EH (cell line): ENCODE measurements around the gene THBS2.
"Not testable (repeated sequence)": the region's sequence is repeated elsewhere in the genome, so short reads cannot be mapped to it uniquely, and the experiment has no call there.

Experiments used
- DNase-seq: peaks from one replicate; pipeline ENCODE4 v3.0.0-alpha.2; 2015; ENCODE audit warnings: low read depth

The THBS2 gene

DNA sequence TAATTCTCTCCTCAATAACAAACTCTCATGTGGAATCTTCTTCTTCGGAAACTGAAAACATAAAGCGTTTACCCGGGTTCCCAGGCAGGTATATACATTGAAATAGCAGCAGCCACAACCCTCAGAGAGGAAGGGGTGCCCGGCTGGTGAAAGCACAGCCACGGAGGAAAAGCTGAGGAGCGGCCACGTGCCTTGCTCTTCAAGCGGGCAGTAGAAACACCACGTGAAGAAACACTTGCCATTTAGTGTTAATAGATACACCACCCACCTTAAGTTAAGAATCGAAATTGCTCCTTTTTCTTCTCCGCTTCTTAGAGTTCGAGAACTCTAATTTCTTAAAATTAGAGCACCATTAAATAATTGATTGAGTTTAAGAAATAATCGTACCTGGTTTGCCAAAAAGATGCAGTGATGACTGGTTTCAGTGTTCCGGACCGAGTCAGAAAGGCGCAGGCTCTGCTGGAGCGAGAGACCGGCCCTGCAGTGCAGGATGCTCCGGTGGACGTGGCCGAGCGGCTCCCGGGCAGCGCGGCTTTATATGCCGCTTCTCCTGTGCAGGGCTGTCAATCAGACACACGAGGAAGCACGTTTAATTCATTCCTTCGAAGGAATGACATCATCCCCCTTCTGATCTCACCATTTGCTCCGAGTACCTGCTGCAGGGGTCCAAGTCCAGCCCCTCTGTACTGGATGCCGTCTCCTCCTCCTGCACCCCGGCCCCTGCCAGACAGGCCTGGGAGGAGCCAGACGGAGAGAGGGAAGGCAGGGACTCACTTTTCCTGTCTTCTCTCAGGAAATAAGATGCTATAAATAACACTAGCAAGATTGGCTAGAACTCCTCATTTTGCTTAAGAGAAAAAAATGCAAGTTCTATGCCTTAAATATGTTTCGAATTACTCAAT is at the start of gene THBS2:
Gene THBS2 (minus strand): TSS at position 510 of the 902 bp plus-strand sequence. CDS start 3,062 bp downstream, outside the sequence.
- DNase-seq: peak; percentile 99

DNA sequence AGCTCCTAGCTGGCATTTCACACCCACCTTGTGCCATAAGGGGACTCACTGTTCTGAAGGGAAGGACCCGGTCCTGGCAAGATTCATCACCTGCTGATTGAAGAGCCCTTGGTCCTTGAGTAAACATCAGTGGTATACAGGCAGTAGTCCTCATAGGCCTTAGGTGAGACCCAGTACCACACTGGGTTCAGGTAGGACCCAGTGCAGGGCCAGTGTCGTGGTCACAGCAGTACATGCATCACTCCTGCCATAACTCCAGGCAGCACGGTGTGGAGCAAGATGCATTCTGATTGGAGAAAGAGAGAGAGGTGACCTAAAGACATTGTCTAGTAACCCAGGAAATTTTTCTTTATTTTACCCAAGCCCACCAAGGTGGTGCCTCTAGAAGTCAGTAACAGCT is 49.1 kb upstream of the THBS2 start:
- DNase-seq: no peak

DNA sequence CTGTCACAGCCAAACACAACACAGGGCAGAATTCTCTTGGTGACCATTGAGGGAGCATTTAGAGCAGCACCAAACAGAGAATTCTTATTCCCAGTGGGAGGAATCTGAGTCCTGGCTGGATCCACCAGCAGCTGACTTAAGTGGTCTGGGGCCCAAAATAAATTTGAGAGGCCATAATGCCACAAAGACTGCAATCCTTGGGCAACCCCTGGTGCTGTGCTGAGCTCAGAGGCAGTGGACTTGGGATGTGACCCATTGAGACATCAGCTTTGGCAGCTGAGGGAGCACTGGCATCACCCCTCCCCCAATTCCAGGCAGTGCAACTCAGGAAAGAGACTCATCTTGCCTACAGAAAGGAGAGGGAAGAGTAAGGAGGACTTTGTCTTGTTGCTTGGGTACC is 48.6 kb upstream of the THBS2 start:
- no peak for DNase-seq

DNA sequence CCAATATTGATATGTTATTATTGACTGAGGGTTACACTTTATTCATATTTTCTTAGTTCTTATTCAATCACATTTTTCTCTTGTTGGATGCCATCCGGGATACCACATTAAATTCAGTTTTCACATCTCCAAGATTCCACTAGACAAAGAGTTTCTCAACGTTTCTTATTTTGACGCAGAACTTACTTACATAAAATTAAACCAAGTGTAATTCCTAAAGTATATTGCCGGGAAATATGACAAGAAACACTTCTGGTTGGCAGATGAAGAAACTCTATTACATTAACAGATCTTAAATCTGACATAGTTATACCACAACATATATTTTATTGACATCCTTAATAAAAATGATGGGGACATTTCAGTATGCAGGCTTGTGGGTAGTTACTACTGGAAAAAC is 47.3 kb upstream of the THBS2 start:
- DNase-seq: no peak

DNA sequence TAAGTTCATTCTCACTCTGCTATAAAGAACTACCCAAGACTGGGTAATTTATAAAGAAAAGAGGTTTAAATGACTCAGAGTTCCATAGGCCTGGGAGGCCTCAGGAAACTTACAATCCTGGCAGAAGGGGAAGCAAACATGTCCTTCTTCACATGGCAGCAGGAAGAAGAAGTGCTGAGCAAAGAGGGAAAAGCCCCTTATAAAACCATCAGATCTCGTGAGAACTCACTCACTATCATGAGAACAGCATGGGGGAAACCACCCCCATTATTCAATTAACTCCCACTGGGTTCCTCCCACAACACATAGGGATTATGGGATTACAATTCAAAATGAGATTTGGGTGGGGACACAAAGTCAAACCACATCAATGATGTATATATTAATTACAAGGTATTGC is 45.0 kb upstream of the THBS2 start:
- DNase-seq: not testable (repeated sequence)

- DNase-seq: no peak
These were observed 43.0 kb upstream of the THBS2 start for GRCh38 chr6:169296622-169297021.

DNA sequence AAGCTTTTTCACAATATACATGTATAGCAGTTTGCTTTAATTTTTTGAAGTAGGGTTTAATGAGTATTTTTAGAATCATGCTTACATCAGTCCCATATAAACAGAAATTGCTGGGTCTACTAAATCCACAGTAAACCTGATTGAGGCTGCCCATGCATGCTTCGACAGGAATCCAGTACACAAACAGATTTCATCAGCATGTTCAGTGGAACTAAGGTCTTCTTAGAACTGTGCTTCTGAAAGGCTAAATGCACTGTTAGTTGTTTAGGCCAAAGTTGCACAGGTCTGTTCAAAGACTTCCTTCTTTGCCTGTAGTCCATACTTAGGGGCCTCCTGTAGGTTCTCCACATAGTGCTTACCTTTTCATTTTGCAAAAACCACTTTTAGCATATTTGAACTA is 42.5 kb upstream of the THBS2 start:
- DNase-seq: no peak

GRCh38 chr6:169293196-169293595 is 39.5 kb upstream of the THBS2 start:
- no peak for DNase-seq

DNA sequence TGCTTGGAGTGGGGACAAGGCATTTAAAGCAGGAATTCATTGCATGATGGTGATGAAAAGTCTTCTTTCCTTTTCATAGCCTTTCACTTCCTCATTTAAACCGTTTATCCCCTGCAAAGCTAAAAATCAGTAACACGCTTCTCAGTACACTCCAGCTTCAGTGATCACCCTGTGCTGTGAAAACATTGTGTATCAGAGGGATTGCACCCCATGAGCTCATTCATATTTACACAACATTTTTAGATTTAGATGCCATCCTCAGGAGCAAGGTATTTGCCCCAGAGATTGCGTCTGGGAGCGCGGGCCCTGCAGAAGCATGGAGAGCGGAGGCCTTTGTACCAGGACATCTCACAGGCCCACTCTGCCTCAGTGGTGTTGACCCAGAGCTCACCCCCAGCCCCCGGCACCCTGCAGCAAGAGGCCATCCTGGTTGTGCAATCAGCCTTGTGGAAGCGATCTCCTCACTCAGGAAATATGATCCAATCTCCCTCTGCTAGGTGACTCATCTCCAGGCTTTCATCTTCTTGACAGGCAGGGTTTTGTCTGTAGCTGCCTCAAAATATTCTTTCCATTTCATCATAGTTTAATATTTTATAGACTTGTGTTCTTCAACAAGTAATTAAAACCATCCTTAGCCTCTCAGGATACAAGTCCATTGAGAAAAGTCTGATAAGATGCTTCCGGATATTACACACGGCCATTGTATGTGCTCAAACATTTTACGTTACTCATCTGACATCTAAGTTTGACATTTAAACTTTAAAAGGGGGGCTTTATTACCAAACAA is 38.9 kb upstream of the THBS2 start:
- peak; percentile 97 for DNase-seq

GRCh38 chr6:169291646-169292337 is 38.1 kb upstream of the THBS2 start:
- DNase-seq: peak; percentile 39

GRCh38 chr6:169291148-169291547 is 37.5 kb upstream of the THBS2 start:
- no peak for DNase-seq

- peak; percentile 44 for DNase-seq
These were observed 36.1 kb upstream of the THBS2 start for GRCh38 chr6:169289619-169290339.

DNA sequence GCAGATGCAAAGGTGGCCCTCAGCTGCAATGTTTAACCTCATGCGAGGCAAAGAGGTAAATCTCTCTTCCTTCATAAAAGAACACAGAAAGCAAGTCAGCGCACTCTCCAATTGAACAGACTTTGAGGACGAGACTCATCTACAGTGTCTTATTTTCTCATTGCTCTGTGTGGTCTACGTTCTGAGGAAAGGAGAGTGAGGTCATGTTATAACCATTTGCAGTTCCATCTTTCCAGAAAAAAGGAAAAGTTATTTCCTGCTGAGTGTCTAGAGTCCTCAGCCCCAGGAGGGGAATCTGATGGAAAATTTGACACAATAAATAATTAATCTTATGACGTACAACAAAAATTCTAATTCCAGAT is 35.6 kb upstream of the THBS2 start:
- DNase-seq: no peak

DNA sequence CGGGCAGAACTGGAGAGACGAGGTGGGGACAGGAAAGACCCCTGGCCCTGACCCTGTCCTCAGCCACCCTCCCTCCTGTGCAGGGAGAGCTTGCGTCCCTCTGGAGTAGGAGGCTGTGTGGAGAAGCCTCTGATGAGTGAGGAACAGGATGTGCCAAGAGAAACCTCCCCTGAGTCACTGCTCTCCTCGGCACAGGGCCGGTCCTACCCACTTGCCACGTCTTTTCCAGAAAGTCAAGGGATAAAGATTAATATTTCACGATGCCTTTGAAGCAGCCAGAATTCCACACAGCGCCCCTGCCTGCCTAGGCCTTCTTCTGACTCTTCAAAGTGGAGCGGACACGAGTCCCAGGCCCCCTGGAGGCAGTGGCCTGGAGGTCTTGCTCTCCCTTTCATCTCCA is 34.9 kb upstream of the THBS2 start:
- DNase-seq: peak; percentile 44

DNA sequence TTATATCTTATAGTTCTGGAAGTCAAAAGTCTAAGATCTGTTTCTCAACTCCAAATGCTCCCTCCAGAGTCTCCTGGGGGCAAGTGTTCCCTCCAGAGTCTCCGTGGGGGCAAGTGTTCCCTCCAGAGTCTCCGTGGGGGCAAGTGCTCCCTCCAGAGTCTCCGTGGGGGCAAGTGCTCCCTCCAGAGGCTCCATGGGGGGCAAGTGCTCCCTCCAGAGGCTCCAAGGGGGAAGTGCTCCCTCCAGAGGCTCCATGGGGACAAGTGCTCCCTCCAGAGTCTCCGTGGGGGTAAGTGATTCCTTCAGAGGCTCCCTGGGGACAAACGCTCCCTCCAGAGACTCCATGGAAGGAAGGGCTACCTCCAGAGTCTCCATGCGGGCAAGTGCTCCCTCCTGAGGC is 34.0 kb upstream of the THBS2 start:
- no peak for DNase-seq

DNA sequence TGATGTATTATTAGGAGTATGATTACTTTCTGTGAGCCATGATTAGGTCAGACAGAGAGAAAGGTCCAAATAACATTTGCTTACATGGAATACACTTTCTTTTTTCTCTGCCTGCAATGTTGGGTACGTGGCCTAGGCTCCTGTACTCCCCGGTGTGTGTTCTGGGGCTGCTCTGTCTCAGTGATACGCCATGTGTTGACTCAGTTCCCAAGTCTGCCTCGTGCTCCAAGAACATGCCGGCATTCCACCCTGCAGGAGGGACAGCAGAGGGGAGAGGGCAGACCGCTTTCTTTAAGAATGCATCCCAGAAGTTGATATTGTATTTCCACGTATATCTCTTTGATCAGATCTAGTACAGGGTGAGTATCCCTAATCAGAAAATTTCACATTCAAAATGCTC is 33.3 kb upstream of the THBS2 start:
- DNase-seq: no peak

- DNase-seq: no peak
These were observed 31.5 kb upstream of the THBS2 start for GRCh38 chr6:169285165-169285564.

GRCh38 chr6:169283924-169284323 is 30.3 kb upstream of the THBS2 start:
- DNase-seq: no peak

DNA sequence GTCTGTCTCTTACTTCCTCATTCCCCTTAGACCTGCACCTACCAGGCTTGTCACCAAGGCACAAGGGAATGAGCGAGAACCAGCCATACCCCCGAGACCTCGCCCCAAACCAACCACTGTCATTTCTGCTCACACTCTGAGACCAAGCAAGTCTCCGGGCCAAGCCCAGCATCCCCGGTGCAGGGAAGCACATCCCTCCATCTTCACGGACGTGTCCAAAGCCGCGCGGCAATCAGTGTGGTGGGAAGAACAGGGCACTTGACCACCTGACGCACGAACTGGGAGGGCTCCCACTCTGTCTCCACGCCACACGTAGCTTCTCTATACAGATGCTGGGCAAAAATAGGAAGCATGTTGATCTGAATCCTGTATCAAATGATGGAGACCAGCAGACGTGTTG is 28.4 kb upstream of the THBS2 start:
- DNase-seq: no peak

DNA sequence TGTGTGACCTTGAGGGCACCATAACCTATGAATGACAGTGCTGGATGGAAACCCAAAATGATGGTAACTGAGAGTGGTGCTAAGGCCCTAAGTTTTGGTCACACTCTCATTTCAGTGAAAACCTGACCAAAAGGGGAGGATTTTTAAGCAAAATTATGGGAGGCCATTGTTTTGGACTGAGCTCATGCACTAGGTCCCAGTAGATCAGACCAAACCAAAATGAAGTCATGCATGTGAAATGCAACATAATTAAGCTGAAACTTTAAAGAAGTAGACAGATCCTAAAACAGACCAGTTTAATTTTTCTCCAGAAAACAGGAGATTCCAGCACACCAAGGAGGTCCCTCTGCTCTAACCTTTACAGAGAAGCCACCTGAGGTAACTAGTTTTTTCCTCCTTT is 24.0 kb upstream of the THBS2 start:
- DNase-seq: peak; percentile 25

- peak; percentile 66 for DNase-seq
These were observed 21.1 kb upstream of the THBS2 start for GRCh38 chr6:169274781-169275180.

GRCh38 chr6:169273511-169273910 is 19.9 kb upstream of the THBS2 start:
- no peak for DNase-seq
